HepG2 (cell line): ENCODE results near the gene ADAMTS18. TPM values are rescaled to one million over a fixed set of nuclear protein-coding genes. Genes with fewer than 3 reads are reported as not detected.
A peak's percentile ranks its signal among the peaks of the same experiment; 100 is the strongest.

Experiments used
- NFE2L1 ChIP-seq: sonication (generic); formaldehyde crosslinking; IDR thresholded peaks from 2 replicates; pipeline ENCODE4 v1.4.0; 2020; ENCODE audit warnings: missing genetic modification reagents, mild to moderate bottlenecking, borderline replicate concordance
- NR2F2 ChIP-seq: IDR thresholded peaks from 2 replicates; pipeline ENCODE4 v1.6.1; 2012; ENCODE audit warnings: low read depth, inconsistent platforms, borderline replicate concordance
- RAD51 ChIP-seq: fragments of 450-650 bp; IDR thresholded peaks from 2 replicates; pipeline ENCODE4 v1.6.1; 2016; ENCODE audit warnings: borderline replicate concordance
- SIX1 ChIP-seq: sonication (generic); formaldehyde crosslinking; IDR thresholded peaks from 2 replicates; pipeline ENCODE4 v1.4.0; 2020; ENCODE audit warnings: missing genetic modification reagents, borderline replicate concordance
- WIZ ChIP-seq: sonication (generic); formaldehyde crosslinking; IDR thresholded peaks from 2 replicates; pipeline ENCODE4 v1.5.1; 2020; ENCODE audit warnings: mild to moderate bottlenecking, missing genetic modification reagents
- ZNF256 ChIP-seq: sonication (generic); formaldehyde crosslinking; conservative IDR thresholded peaks from 2 replicates; pipeline ENCODE4 v1.4.0; 2020; ENCODE audit warnings: missing genetic modification reagents
- ZNF773 ChIP-seq: sonication (generic); formaldehyde crosslinking; IDR thresholded peaks from 2 replicates; pipeline ENCODE4 v1.4.0; 2020; ENCODE audit warnings: missing genetic modification reagents, borderline replicate concordance
- polyA plus RNA-seq, 8 experiments: library from polyadenylated mRNA; depleted of rRNA in 3 of 8; stranded (reverse) in 7 of 8; unstranded in 1 of 8; fragments of >200 nt; fragmentation: Illumina TruSeq in 4 of 8; extraction: Trizol in 4 of 8; gene quantifications; 2 replicates each; pipeline versions ENCODE4 v1.2.1 to v1.2.3, GENCODE V29; 2011 to 2016; ENCODE audit warnings: low read depth in 4 of 8, missing spikeins in 1 of 8, mixed read lengths in 1 of 8; ENCODE audit not compliant: insufficient read depth in 1 of 8
- total RNA-seq, 5 experiments: library from RNA; depleted of rRNA; stranded (reverse); fragments of >200 nt; fragmentation: Illumina TruSeq; extraction: Trizol; gene quantifications; 2 replicates each; pipeline ENCODE4 v1.2.3, GENCODE V29; 2016; ENCODE audit warnings: low read depth in 1 of 5
- TF ChIP-seq, protein P1 (sequence below), 2 experiments: fragments of 450-650 bp in 1 of 2; sonication (generic) in 1 of 2; formaldehyde crosslinking in 1 of 2; IDR thresholded peaks; 2 replicates each; pipeline versions ENCODE4 v1.6.1 to v1.8.0; 2016 to 2022; ENCODE audit warnings: antibody characterized with exemption in 1 of 2, mild to moderate bottlenecking in 1 of 2, missing genetic modification reagents in 1 of 2
- TF ChIP-seq, protein P2 (sequence below): sonication (generic); formaldehyde crosslinking; IDR thresholded peaks from 2 replicates; pipeline ENCODE4 v1.8.0; 2022; ENCODE audit warnings: mild to moderate bottlenecking, missing genetic modification reagents, borderline replicate concordance
- TF ChIP-seq, protein P3 (sequence below): sonication (generic); formaldehyde crosslinking; IDR thresholded peaks from 2 replicates; pipeline ENCODE4; 2020; ENCODE audit warnings: missing genetic modification reagents, mild to moderate bottlenecking, borderline replicate concordance
- TF ChIP-seq, protein P4 (sequence below): IDR thresholded peaks from 2 replicates; pipeline ENCODE4 v1.6.1; 2016; ENCODE audit warnings: low read depth, control low read depth
- TF ChIP-seq, protein P5 (sequence below): sonication (generic); formaldehyde crosslinking; IDR thresholded peaks from 2 replicates; pipeline ENCODE4 v1.8.1; 2023; ENCODE audit warnings: mild to moderate bottlenecking, missing genetic modification reagents

The ADAMTS18 gene
- total and polyA plus RNA-seq, 2 of the 13 experiments (the other 11 are each of a cell fraction or from before 2014, with no cell fraction given): 0.01 TPM; not detected in 1

DNA sequence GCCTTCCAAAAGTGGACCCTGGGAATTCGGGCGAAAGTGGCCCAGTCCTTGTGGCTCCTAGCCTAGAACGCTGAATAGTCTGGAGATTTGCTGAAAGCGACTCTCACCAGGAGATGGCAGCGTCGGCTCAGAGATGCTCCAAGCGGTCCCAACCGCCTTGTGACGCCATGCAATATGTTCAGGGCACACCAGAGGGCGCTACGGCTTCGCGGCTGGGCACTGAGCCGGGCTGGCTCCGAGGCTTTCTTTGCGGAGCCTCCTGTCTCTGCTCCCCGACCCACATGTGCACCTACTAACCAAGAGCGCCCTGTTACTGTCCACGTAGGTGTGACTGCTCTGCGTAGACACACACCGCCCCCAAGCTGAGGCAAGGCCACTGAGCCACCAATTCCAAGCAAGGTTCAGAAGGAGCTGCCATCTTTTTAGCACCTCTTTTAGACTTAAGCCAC is 198.7 kb downstream of the ADAMTS18 start (continued):
- TF ChIP-seq NFE2L1 (CRISPR knock-in tag): no peak
- TF ChIP-seq, protein P1, sequence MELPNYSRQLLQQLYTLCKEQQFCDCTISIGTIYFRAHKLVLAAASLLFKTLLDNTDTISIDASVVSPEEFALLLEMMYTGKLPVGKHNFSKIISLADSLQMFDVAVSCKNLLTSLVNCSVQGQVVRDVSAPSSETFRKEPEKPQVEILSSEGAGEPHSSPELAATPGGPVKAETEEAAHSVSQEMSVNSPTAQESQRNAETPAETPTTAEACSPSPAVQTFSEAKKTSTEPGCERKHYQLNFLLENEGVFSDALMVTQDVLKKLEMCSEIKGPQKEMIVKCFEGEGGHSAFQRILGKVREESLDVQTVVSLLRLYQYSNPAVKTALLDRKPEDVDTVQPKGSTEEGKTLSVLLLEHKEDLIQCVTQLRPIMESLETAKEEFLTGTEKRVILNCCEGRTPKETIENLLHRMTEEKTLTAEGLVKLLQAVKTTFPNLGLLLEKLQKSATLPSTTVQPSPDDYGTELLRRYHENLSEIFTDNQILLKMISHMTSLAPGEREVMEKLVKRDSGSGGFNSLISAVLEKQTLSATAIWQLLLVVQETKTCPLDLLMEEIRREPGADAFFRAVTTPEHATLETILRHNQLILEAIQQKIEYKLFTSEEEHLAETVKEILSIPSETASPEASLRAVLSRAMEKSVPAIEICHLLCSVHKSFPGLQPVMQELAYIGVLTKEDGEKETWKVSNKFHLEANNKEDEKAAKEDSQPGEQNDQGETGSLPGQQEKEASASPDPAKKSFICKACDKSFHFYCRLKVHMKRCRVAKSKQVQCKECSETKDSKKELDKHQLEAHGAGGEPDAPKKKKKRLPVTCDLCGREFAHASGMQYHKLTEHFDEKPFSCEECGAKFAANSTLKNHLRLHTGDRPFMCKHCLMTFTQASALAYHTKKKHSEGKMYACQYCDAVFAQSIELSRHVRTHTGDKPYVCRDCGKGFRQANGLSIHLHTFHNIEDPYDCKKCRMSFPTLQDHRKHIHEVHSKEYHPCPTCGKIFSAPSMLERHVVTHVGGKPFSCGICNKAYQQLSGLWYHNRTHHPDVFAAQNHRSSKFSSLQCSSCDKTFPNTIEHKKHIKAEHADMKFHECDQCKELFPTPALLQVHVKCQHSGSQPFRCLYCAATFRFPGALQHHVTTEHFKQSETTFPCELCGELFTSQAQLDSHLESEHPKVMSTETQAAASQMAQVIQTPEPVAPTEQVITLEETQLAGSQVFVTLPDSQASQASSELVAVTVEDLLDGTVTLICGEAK (IDR thresholded peaks at IDR 0.05): no peak
- TF ChIP-seq, protein P1 (CRISPR knock-in tag; IDR thresholded peaks at IDR 0.05): no peak
- TF ChIP-seq SIX1 (CRISPR knock-in tag): no peak
- TF ChIP-seq, protein P2, sequence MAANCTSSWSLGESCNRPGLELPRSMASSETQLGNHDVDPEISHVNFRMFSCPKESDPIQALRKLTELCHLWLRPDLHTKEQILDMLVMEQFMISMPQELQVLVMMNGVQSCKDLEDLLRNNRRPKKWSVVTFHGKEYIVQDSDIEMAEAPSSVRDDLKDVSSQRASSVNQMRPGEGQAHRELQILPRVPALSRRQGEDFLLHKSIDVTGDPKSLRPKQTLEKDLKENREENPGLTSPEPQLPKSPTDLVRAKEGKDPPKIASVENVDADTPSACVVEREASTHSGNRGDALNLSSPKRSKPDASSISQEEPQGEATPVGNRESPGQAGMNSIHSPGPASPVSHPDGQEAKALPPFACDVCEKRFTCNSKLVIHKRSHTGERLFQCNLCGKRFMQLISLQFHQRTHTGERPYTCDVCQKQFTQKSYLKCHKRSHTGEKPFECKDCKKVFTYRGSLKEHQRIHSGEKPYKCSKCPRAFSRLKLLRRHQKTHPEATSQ (CRISPR knock-in tag): peak; percentile 50; the same call in 1 of the 2 replicates
- TF ChIP-seq, protein P3, sequence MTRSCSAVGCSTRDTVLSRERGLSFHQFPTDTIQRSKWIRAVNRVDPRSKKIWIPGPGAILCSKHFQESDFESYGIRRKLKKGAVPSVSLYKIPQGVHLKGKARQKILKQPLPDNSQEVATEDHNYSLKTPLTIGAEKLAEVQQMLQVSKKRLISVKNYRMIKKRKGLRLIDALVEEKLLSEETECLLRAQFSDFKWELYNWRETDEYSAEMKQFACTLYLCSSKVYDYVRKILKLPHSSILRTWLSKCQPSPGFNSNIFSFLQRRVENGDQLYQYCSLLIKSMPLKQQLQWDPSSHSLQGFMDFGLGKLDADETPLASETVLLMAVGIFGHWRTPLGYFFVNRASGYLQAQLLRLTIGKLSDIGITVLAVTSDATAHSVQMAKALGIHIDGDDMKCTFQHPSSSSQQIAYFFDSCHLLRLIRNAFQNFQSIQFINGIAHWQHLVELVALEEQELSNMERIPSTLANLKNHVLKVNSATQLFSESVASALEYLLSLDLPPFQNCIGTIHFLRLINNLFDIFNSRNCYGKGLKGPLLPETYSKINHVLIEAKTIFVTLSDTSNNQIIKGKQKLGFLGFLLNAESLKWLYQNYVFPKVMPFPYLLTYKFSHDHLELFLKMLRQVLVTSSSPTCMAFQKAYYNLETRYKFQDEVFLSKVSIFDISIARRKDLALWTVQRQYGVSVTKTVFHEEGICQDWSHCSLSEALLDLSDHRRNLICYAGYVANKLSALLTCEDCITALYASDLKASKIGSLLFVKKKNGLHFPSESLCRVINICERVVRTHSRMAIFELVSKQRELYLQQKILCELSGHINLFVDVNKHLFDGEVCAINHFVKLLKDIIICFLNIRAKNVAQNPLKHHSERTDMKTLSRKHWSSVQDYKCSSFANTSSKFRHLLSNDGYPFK (CRISPR knock-in tag): peak; percentile 73; the same call in 1 of the 2 replicates
- no peak for TF ChIP-seq RAD51
- TF ChIP-seq ZNF256 (CRISPR knock-in tag): no peak
- TF ChIP-seq, protein P4, sequence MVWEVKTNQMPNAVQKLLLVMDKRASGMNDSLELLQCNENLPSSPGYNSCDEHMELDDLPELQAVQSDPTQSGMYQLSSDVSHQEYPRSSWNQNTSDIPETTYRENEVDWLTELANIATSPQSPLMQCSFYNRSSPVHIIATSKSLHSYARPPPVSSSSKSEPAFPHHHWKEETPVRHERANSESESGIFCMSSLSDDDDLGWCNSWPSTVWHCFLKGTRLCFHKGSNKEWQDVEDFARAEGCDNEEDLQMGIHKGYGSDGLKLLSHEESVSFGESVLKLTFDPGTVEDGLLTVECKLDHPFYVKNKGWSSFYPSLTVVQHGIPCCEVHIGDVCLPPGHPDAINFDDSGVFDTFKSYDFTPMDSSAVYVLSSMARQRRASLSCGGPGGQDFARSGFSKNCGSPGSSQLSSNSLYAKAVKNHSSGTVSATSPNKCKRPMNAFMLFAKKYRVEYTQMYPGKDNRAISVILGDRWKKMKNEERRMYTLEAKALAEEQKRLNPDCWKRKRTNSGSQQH (CRISPR knock-in tag): peak; percentile 81
- TF ChIP-seq ZNF773 (CRISPR knock-in tag): no peak
- TF ChIP-seq NR2F2: no peak; the same call in 1 of the 2 replicates
- TF ChIP-seq, protein P5, sequence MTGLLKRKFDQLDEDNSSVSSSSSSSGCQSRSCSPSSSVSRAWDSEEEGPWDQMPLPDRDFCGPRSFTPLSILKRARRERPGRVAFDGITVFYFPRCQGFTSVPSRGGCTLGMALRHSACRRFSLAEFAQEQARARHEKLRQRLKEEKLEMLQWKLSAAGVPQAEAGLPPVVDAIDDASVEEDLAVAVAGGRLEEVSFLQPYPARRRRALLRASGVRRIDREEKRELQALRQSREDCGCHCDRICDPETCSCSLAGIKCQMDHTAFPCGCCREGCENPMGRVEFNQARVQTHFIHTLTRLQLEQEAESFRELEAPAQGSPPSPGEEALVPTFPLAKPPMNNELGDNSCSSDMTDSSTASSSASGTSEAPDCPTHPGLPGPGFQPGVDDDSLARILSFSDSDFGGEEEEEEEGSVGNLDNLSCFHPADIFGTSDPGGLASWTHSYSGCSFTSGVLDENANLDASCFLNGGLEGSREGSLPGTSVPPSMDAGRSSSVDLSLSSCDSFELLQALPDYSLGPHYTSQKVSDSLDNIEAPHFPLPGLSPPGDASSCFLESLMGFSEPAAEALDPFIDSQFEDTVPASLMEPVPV (CRISPR knock-in tag): no peak
- no peak for TF ChIP-seq WIZ (CRISPR knock-in tag)
